ENCODE data around the gene KCNJ6. TPM values are rescaled to one million over a fixed set of nuclear protein-coding genes. Genes with fewer than 3 reads are reported as not detected.

KCNJ6 gene, protein sequence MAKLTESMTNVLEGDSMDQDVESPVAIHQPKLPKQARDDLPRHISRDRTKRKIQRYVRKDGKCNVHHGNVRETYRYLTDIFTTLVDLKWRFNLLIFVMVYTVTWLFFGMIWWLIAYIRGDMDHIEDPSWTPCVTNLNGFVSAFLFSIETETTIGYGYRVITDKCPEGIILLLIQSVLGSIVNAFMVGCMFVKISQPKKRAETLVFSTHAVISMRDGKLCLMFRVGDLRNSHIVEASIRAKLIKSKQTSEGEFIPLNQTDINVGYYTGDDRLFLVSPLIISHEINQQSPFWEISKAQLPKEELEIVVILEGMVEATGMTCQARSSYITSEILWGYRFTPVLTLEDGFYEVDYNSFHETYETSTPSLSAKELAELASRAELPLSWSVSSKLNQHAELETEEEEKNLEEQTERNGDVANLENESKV
- total RNA-seq, result under 0.01 TPM in 1 of 2 replicates, not detected in the other

GRCh38 chr21:37916310-37917051 lies at the start of gene KCNJ6:
Gene KCNJ6 (minus strand): TSS chr21:37916457. CDS start chr21:37840682, 75,775 bp downstream.

Data from myometrial cell (primary cell).